Neural cell (in vitro differentiated cells): ENCODE data around the gene ACTBL2. TPM values are rescaled to one million over a fixed set of nuclear protein-coding genes. Genes with fewer than 3 reads are reported as not detected.
A peak's percentile ranks its signal among the peaks of the same experiment; 100 is the strongest.

Source experiments
- H2AFZ ChIP-seq: fragments of 200-600, 300-800 bp; sonication (generic), shearing (Covaris generic); 2 replicates; pipeline ENCODE4 v1.6.0; 2014; ENCODE audit warnings: low read depth, mild to moderate bottlenecking, antibody characterized with exemption, low read length, moderate library complexity
- H3F3A ChIP-seq: fragments of 200-600 bp; shearing (Covaris generic); 2 replicates; pipeline ENCODE4 v1.6.1; 2016; ENCODE audit warnings: mild to moderate bottlenecking, moderate library complexity, mixed read lengths, antibody characterized with exemption, low read length; ENCODE audit not compliant: insufficient read depth, poor library complexity, severe bottlenecking
- H3K27ac ChIP-seq: fragments of 200-600, 300-800 bp; sonication (generic), shearing (Covaris generic); 2 replicates; pipeline ENCODE4 v1.5.1; 2014; ENCODE audit warnings: mild to moderate bottlenecking, low read length, moderate library complexity
- H3K27me3 ChIP-seq: fragments of 300-800, 200-600 bp; sonication (generic), shearing (Covaris generic); 2 replicates; pipeline ENCODE4 v1.6.0; 2014; ENCODE audit warnings: mild to moderate bottlenecking, low read depth, low read length, moderate library complexity; ENCODE audit not compliant: insufficient read depth
- H3K36me3 ChIP-seq: fragments of 300-800, 200-600 bp; sonication (generic), shearing (Covaris generic); 2 replicates; pipeline ENCODE4 v1.5.1; 2014; ENCODE audit warnings: mild to moderate bottlenecking, antibody characterized with exemption, low read length, moderate library complexity; ENCODE audit not compliant: insufficient read depth
- H3K4me2 ChIP-seq: fragments of 300-800, 200-600 bp; sonication (generic), shearing (Covaris generic); 2 replicates; pipeline ENCODE4 v1.6.0; 2014; ENCODE audit warnings: mild to moderate bottlenecking, low read length
- H3K4me3 ChIP-seq: fragments of 300-800, 200-600 bp; sonication (generic), shearing (Covaris generic); 2 replicates; pipeline ENCODE4 v1.5.1; 2014; ENCODE audit warnings: mild to moderate bottlenecking, low read length, moderate library complexity
- H3K79me2 ChIP-seq: fragments of 200-600 bp; shearing (Covaris generic); replicated peaks from 2 replicates; pipeline ENCODE4 v1.6.0; 2014; ENCODE audit warnings: mild to moderate bottlenecking, low read length, moderate library complexity; ENCODE audit not compliant: insufficient read depth
- H3K9ac ChIP-seq: fragments of 300-800, 200-600 bp; sonication (generic), shearing (Covaris generic); 2 replicates; pipeline ENCODE4 v1.6.1; 2016; ENCODE audit warnings: mild to moderate bottlenecking, low read length, mixed read lengths
- H3K9me2 ChIP-seq: fragments of 200-600 bp; shearing (Covaris generic); 2 replicates; pipeline ENCODE4 v1.6.1; 2016; ENCODE audit warnings: mild to moderate bottlenecking, low read length, mixed read lengths; ENCODE audit not compliant: insufficient read depth
- H3K9me3 ChIP-seq: fragments of 200-600, 300-800 bp; sonication (generic), shearing (Covaris generic); 2 replicates; pipeline ENCODE4 v1.6.1; 2016; ENCODE audit warnings: mild to moderate bottlenecking, mixed run types, low read length, moderate library complexity, mixed read lengths
- H4K20me1 ChIP-seq: fragments of 200-600 bp; shearing (Covaris generic); 2 replicates; pipeline ENCODE4 v1.6.1; 2016; ENCODE audit warnings: mild to moderate bottlenecking, mixed run types; ENCODE audit not compliant: insufficient read depth
- EP300 ChIP-seq: fragments of 450-650 bp; conservative IDR thresholded peaks from 2 replicates; pipeline ENCODE4 v1.6.1; 2014; ENCODE audit warnings: antibody characterized with exemption, mild to moderate bottlenecking, moderate library complexity; ENCODE audit not compliant: poor library complexity, severe bottlenecking
- EZH2 ChIP-seq: fragments of 200-600, 300-800 bp; shearing (Covaris generic), sonication (generic); IDR thresholded peaks from 2 replicates; pipeline ENCODE4 v1.6.1; 2014; ENCODE audit warnings: antibody characterized with exemption, low read length, borderline replicate concordance, mild to moderate bottlenecking; ENCODE audit not compliant: insufficient read depth, poor library complexity, severe bottlenecking
- MXI1 ChIP-seq: fragments of 450-650 bp; conservative IDR thresholded peaks from 2 replicates; pipeline ENCODE4 v1.6.1; 2014; ENCODE audit warnings: antibody characterized with exemption, mild to moderate bottlenecking; ENCODE audit not compliant: poor library complexity, severe bottlenecking
- POLR2AphosphoS5 ChIP-seq: IDR thresholded peaks from 2 replicates; pipeline ENCODE4 v1.6.1; 2012
- RAD21 ChIP-seq: fragments of 450-650 bp; conservative IDR thresholded peaks from 2 replicates; pipeline ENCODE4 v1.6.1; 2014; ENCODE audit warnings: antibody characterized with exemption, mild to moderate bottlenecking, moderate library complexity
- SMC3 ChIP-seq: fragments of 450-650 bp; conservative IDR thresholded peaks from 2 replicates; pipeline ENCODE4 v1.6.1; 2014; ENCODE audit warnings: antibody characterized with exemption, mild to moderate bottlenecking, moderate library complexity; ENCODE audit not compliant: poor library complexity
- TAF1 ChIP-seq: IDR thresholded peaks from 2 replicates; pipeline ENCODE4 v1.6.1; 2012; ENCODE audit warnings: low read depth
- polyA plus RNA-seq: library from polyadenylated mRNA; depleted of rRNA; stranded (reverse); fragments of >200 nt; gene quantifications from 2 replicates; pipeline ENCODE4 v1.2.3, GENCODE V29; 2014
- TF ChIP-seq, protein P1 (sequence below): IDR thresholded peaks from 2 replicates; pipeline ENCODE4 v1.6.1; 2012; ENCODE audit warnings: borderline replicate concordance
- TF ChIP-seq, protein P2 (sequence below): fragments of 450-650 bp; IDR thresholded peaks from 2 replicates; pipeline ENCODE4 v1.5.1; 2014; ENCODE audit warnings: antibody characterized with exemption, mild to moderate bottlenecking, moderate library complexity; ENCODE audit not compliant: poor library complexity, severe bottlenecking

The ACTBL2 gene
- polyA plus RNA-seq, 1 donor from 2014 or later, result not detected

DNA sequence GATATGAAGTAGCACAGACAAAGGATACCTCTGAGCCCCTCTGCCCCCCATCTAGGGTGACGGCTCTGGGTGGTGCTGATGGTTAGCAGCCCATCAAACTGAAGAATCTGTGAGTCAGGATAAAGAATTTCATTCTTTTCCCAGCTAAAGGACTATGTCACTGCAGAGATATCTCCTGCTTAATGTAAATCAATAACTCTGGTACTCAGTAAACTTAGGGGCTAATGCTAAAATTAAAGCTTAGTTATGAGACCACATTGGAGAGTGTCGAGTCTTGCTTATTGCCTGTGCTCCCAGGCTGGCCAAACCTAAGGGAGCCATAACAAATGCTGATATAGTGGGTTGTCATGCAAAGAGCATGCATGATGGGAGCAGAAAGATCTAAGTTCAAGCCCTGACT lies 25.6 kb upstream of the ACTBL2 start:
- TF ChIP-seq, protein P1, sequence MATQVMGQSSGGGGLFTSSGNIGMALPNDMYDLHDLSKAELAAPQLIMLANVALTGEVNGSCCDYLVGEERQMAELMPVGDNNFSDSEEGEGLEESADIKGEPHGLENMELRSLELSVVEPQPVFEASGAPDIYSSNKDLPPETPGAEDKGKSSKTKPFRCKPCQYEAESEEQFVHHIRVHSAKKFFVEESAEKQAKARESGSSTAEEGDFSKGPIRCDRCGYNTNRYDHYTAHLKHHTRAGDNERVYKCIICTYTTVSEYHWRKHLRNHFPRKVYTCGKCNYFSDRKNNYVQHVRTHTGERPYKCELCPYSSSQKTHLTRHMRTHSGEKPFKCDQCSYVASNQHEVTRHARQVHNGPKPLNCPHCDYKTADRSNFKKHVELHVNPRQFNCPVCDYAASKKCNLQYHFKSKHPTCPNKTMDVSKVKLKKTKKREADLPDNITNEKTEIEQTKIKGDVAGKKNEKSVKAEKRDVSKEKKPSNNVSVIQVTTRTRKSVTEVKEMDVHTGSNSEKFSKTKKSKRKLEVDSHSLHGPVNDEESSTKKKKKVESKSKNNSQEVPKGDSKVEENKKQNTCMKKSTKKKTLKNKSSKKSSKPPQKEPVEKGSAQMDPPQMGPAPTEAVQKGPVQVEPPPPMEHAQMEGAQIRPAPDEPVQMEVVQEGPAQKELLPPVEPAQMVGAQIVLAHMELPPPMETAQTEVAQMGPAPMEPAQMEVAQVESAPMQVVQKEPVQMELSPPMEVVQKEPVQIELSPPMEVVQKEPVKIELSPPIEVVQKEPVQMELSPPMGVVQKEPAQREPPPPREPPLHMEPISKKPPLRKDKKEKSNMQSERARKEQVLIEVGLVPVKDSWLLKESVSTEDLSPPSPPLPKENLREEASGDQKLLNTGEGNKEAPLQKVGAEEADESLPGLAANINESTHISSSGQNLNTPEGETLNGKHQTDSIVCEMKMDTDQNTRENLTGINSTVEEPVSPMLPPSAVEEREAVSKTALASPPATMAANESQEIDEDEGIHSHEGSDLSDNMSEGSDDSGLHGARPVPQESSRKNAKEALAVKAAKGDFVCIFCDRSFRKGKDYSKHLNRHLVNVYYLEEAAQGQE, result no peak
- TF ChIP-seq EZH2 (no peak), EP300 (no peak), MXI1 (no peak), RAD21 (no peak), SMC3 (no peak), POLR2AphosphoS5 (no peak), TAF1 (no peak)
- TF ChIP-seq, protein P2, sequence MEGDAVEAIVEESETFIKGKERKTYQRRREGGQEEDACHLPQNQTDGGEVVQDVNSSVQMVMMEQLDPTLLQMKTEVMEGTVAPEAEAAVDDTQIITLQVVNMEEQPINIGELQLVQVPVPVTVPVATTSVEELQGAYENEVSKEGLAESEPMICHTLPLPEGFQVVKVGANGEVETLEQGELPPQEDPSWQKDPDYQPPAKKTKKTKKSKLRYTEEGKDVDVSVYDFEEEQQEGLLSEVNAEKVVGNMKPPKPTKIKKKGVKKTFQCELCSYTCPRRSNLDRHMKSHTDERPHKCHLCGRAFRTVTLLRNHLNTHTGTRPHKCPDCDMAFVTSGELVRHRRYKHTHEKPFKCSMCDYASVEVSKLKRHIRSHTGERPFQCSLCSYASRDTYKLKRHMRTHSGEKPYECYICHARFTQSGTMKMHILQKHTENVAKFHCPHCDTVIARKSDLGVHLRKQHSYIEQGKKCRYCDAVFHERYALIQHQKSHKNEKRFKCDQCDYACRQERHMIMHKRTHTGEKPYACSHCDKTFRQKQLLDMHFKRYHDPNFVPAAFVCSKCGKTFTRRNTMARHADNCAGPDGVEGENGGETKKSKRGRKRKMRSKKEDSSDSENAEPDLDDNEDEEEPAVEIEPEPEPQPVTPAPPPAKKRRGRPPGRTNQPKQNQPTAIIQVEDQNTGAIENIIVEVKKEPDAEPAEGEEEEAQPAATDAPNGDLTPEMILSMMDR, result no peak
- no peaks in the 10 kb centered on the region for H3K79me2 ChIP-seq
- H3K9ac ChIP-seq, result no peak overlapping the region
- no peaks in the 10 kb centered on the region for H3K9me2 ChIP-seq
- no peaks in the 10 kb centered on the region for H3K9me3 ChIP-seq
- H2AFZ ChIP-seq, result no peak overlapping the region
- no peaks in the 10 kb centered on the region for H3K27me3 ChIP-seq
- no peak overlapping the region for H3K4me2 ChIP-seq
- no peak overlapping the region for H3K27ac ChIP-seq
- H3F3A ChIP-seq, result no peaks in the 10 kb centered on the region
- no peaks in the 10 kb centered on the region for H3K36me3 ChIP-seq
- H3K4me3 ChIP-seq, result no peak overlapping the region
- no peaks in the 10 kb centered on the region for H4K20me1 ChIP-seq

DNA sequence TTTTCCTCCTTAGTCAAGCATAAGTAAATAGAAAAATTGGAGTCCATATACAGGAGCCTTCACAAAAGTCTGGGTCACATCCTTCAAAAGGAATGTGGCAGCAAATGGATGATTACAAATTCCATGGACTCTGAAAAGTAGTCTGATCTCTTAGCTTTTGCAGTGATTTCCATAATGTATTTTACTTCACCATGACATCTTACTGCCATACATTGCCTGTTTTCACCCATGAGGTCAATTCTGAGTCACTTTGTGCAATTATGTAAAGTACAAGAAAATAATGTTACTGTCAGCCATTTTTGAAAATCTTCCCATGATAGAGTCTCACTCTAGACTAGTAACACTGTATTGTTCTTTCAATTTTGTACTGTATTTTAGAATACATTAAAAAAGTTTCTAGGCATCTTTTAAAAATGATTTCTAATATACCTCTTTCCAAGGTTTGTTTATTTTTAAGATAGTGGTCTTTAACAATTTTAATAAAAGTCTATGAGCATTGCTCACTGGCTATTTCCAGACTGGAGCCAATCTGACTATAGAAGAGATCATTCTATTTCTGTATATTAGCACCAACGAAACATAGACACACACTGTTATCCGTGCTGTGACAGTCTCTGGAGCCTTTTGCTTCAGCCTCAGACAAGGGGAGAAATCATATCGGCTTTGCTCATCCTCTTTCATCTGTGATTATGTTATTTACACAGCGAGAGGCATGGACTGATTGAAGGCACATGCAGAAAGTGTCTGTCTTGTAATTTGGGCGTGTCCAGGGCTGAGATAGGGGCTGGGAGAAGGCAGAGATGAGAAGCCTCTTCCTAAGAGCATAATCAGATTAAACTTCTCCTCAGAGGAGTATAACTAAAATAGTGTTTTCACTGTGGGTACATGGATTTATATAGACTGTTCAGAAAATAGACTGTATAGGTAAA lies 22.9 kb upstream of the ACTBL2 start:
- Histone ChIP-seq H3K27ac (peak overlapping the region; percentile 80), H3K79me2 (no peaks in the 10 kb centered on the region), H3K4me3 (peak overlapping the region; percentile 42), H3K36me3 (no peaks in the 10 kb centered on the region), H3K9me2 (no peaks in the 10 kb centered on the region), H2AFZ (no peak overlapping the region), H3F3A (no peaks in the 10 kb centered on the region), H4K20me1 (no peaks in the 10 kb centered on the region), H3K4me2 (peak overlapping the region; percentile 62), H3K27me3 (no peaks in the 10 kb centered on the region), H3K9me3 (no peaks in the 10 kb centered on the region), H3K9ac (peak overlapping the region; percentile 54)
- TF ChIP-seq EP300 (peak; percentile 39), RAD21 (no peak), POLR2AphosphoS5 (peak; percentile 47)
